Trophoblast cell (in vitro differentiated cells and primary cell): Measurements from ENCODE around the gene STRN.
A peak's percentile ranks its signal among the peaks of the same experiment; 100 is the strongest.

Source experiments
- DNase-seq, 2 donors: peaks; one replicate each; pipeline ENCODE4 v3.0.0-alpha.2; 2016
- H2AFZ ChIP-seq: 2 replicates; pipeline ENCODE4 v1.6.1; 2013; ENCODE audit warnings: low read length, moderate library complexity, mild to moderate bottlenecking; ENCODE audit not compliant: insufficient read depth, poor library complexity
- H2AK5ac ChIP-seq: 2 replicates; pipeline ENCODE4 v1.6.1; 2013; ENCODE audit warnings: mild to moderate bottlenecking, low read length
- H2BK120ac ChIP-seq: 2 replicates; pipeline ENCODE4 v1.6.1; 2013; ENCODE audit warnings: low read length, mild to moderate bottlenecking, moderate library complexity; ENCODE audit not compliant: insufficient read depth, poor library complexity
- H2BK12ac ChIP-seq: 2 replicates; pipeline ENCODE4 v1.6.1; 2013; ENCODE audit warnings: mild to moderate bottlenecking, low read length, moderate library complexity
- H2BK5ac ChIP-seq: 2 replicates; pipeline ENCODE4 v1.6.1; 2013; ENCODE audit warnings: low read length, low read depth, moderate library complexity, mild to moderate bottlenecking; ENCODE audit not compliant: poor library complexity
- H3K14ac ChIP-seq: 2 replicates; pipeline ENCODE4 v1.6.1; 2013; ENCODE audit warnings: mild to moderate bottlenecking, low read length
- H3K18ac ChIP-seq: 2 replicates; pipeline ENCODE4 v1.6.1; 2013; ENCODE audit warnings: mild to moderate bottlenecking, low read length
- H3K23ac ChIP-seq: 2 replicates; pipeline ENCODE4 v1.6.1; 2013; ENCODE audit warnings: low read length
- H3K27ac ChIP-seq: 2 replicates; pipeline ENCODE4 v1.5.1; 2013; ENCODE audit warnings: low read depth, mild to moderate bottlenecking, inconsistent platforms, low read length, moderate library complexity
- H3K27me3 ChIP-seq: 2 replicates; pipeline ENCODE4 v1.6.1; 2013; ENCODE audit warnings: inconsistent platforms, mild to moderate bottlenecking, low read length, moderate library complexity; ENCODE audit not compliant: insufficient read depth
- H3K36me3 ChIP-seq, 2 experiments: 1 replicate in 1 of 2; 2 replicates in 1 of 2; pipeline ENCODE4 v1.6.1; 2013; ENCODE audit warnings: low read length in 2 of 2, mild to moderate bottlenecking in 2 of 2, moderate library complexity in 1 of 2; ENCODE audit not compliant: insufficient read depth in 2 of 2, control insufficient read depth in 1 of 2
- H3K4ac ChIP-seq: 2 replicates; pipeline ENCODE4 v1.6.1; 2013; ENCODE audit warnings: low read depth, mild to moderate bottlenecking, low read length, moderate library complexity
- H3K4me1 ChIP-seq, 2 experiments: 1 replicate in 1 of 2; 2 replicates in 1 of 2; pipeline ENCODE4 v1.6.1; 2013; ENCODE audit warnings: low read length in 2 of 2, mild to moderate bottlenecking in 2 of 2, moderate library complexity in 1 of 2; ENCODE audit not compliant: insufficient read depth in 2 of 2, control insufficient read depth in 1 of 2
- H3K4me2 ChIP-seq: 2 replicates; pipeline ENCODE4 v1.6.1; 2013; ENCODE audit warnings: inconsistent platforms, mild to moderate bottlenecking, low read length, moderate library complexity
- H3K4me3 ChIP-seq: 2 replicates; pipeline ENCODE4 v1.5.1; 2013; ENCODE audit warnings: mild to moderate bottlenecking, low read depth, low read length, inconsistent platforms
- H3K79me1 ChIP-seq: one replicate; pipeline ENCODE4 v1.6.1; 2013; ENCODE audit warnings: low read length
- H3K79me2 ChIP-seq: 2 replicates; pipeline ENCODE4 v1.6.1; 2013; ENCODE audit warnings: low read length, mild to moderate bottlenecking; ENCODE audit not compliant: control insufficient read depth, insufficient read depth, poor library complexity
- H3K9ac ChIP-seq: 2 replicates; pipeline ENCODE4 v1.6.1; 2013; ENCODE audit warnings: mild to moderate bottlenecking, low read length
- H3K9me3 ChIP-seq: 2 replicates; pipeline ENCODE4 v1.6.1; 2013; ENCODE audit warnings: low read depth, mild to moderate bottlenecking, control low read depth, inconsistent platforms, low read length; ENCODE audit not compliant: insufficient read depth
- H4K12ac ChIP-seq: 2 replicates; pipeline ENCODE4 v1.6.1; 2013; ENCODE audit warnings: low read depth, mild to moderate bottlenecking, low read length, moderate library complexity
- H4K8ac ChIP-seq: 2 replicates; pipeline ENCODE4 v1.6.1; 2013; ENCODE audit warnings: low read depth, mild to moderate bottlenecking, low read length, moderate library complexity
- H4K91ac ChIP-seq: one replicate; pipeline ENCODE4 v1.6.1; 2013; ENCODE audit warnings: low read depth, mild to moderate bottlenecking, low read length, moderate library complexity
- WGBS: extraction: QIAGEN DNeasy Blood & Tissue Kit; methylation state at CpG from one replicate; pipeline ENCODE4 v1.1.7; 2013; ENCODE audit warnings: missing lambda C conversion rate; ENCODE audit not compliant: insufficient read length, insufficient coverage; ENCODE audit errors: extremely low coverage; 5-methylcytosine and 5-hydroxymethylcytosine counted together

STRN gene

DNA sequence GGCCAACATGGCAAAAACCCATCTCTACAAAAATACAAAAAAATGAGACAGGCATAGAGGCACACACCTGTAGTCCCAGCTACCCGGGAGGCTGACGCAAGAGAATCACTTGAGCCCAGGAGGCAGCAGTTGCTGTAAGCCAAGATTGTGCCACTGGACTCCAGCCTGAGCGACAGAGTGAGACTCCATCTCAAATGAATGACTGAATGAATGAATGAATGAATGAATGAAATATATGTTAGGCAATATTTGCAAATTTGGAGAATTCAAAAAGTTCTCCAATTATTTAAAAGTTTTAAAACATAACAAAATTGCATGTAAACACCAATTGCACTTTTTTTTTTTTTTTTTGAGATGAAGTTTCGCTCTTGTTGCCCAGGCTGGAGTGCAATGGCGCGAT is 61.7 kb downstream of the STRN start:
- no peak overlapping the region for H4K91ac ChIP-seq
- no peak overlapping the region for H3K4ac ChIP-seq
- no peaks in the 10 kb centered on the region for H3K79me1 ChIP-seq
- H3K36me3 ChIP-seq = peaks cover 2 to 4% of the 10 kb centered on the region in 2 experiments
- H3K4me3 ChIP-seq = no peak overlapping the region
- no peaks in the 10 kb centered on the region for H3K27me3 ChIP-seq
- WGBS = no CpG with 5 or more reads among the region's 6 CpGs
- H2AK5ac ChIP-seq = no peak overlapping the region
- H3K27ac ChIP-seq = no peak overlapping the region
- no peak overlapping the region for H2BK120ac ChIP-seq
- H3K14ac ChIP-seq = no peak overlapping the region
- no peak overlapping the region for H4K8ac ChIP-seq
- no peak overlapping the region for H4K12ac ChIP-seq
- DNase-seq = no peak
- no peak overlapping the region for H2BK12ac ChIP-seq
- H2AFZ ChIP-seq = no peak overlapping the region
- no peak overlapping the region for H3K18ac ChIP-seq
- H3K23ac ChIP-seq = no peak overlapping the region
- H3K79me2 ChIP-seq = no peaks in the 10 kb centered on the region
- no peaks in the 10 kb centered on the region for H3K9me3 ChIP-seq
- H2BK5ac ChIP-seq = no peak overlapping the region
- peaks cover 0 to 3% of the 10 kb centered on the region in 2 experiments for H3K4me1 ChIP-seq
- H3K4me2 ChIP-seq = no peak overlapping the region
- no peak overlapping the region for H3K9ac ChIP-seq

GRCh38 chr2:36902385-36903120 is 63.8 kb downstream of the STRN start:
- Histone ChIP-seq H3K27me3 (no peaks in the 10 kb centered on the region), H2AFZ (no peak overlapping the region), H2BK120ac (no peak overlapping the region), H3K27ac (no peak overlapping the region), H3K79me1 (no peaks in the 10 kb centered on the region), H4K8ac (no peak overlapping the region), H2AK5ac (no peak overlapping the region), H3K4me2 (no peak overlapping the region), H3K18ac (no peak overlapping the region), H2BK12ac (no peak overlapping the region), H3K14ac (no peak overlapping the region), H3K36me3 (peaks cover 2 to 4% of the 10 kb centered on the region in 2 experiments), H3K4me1 (no peaks in the 10 kb centered on the region), H3K9ac (no peak overlapping the region), H4K91ac (no peak overlapping the region), H2BK5ac (no peak overlapping the region), H3K23ac (no peak overlapping the region), H3K4me3 (no peak overlapping the region), H3K4ac (no peak overlapping the region), H3K79me2 (no peaks in the 10 kb centered on the region), H3K9me3 (no peaks in the 10 kb centered on the region), H4K12ac (no peak overlapping the region)
- whole genome bisulfite sequencing = no CpG with 5 or more reads among the region's 5 CpGs
- no peak for DNase-seq

GRCh38 chr2:36892805-36893204 is 73.5 kb downstream of the STRN start:
- H3K79me1 ChIP-seq = no peaks in the 10 kb centered on the region
- H3K9ac ChIP-seq = no peak overlapping the region
- no peak overlapping the region for H2AK5ac ChIP-seq
- no peak overlapping the region for H3K4me2 ChIP-seq
- H2BK120ac ChIP-seq = no peak overlapping the region
- H3K18ac ChIP-seq = no peak overlapping the region
- peaks cover 3 to 5% of the 10 kb centered on the region in 2 experiments for H3K36me3 ChIP-seq
- no peaks in the 10 kb centered on the region for H3K27me3 ChIP-seq
- H4K12ac ChIP-seq = no peak overlapping the region
- H3K14ac ChIP-seq = no peak overlapping the region
- no peaks in the 10 kb centered on the region for H3K4me1 ChIP-seq
- no peak overlapping the region for H2BK12ac ChIP-seq
- H3K23ac ChIP-seq = no peak overlapping the region
- no peak for DNase-seq
- no CpG with 5 or more reads among the region's 7 CpGs for WGBS
- no peaks in the 10 kb centered on the region for H3K79me2 ChIP-seq
- no peak overlapping the region for H3K4ac ChIP-seq
- no peak overlapping the region for H4K91ac ChIP-seq
- H3K9me3 ChIP-seq = no peaks in the 10 kb centered on the region
- no peak overlapping the region for H3K4me3 ChIP-seq
- H4K8ac ChIP-seq = no peak overlapping the region
- H2BK5ac ChIP-seq = no peak overlapping the region
- no peak overlapping the region for H2AFZ ChIP-seq
- H3K27ac ChIP-seq = no peak overlapping the region

- H3K79me1 ChIP-seq = no peaks in the 10 kb centered on the region
- H3K27ac ChIP-seq = no peak overlapping the region
- no peaks in the 10 kb centered on the region for H3K79me2 ChIP-seq
- no peak overlapping the region for H3K18ac ChIP-seq
- H4K91ac ChIP-seq = no peak overlapping the region
- H3K9me3 ChIP-seq = no peaks in the 10 kb centered on the region
- no peak overlapping the region for H2AFZ ChIP-seq
- WGBS = no CpG with 5 or more reads among the region's 4 CpGs
- no peak overlapping the region for H2AK5ac ChIP-seq
- no peak overlapping the region for H2BK5ac ChIP-seq
- DNase-seq = peak; percentile 12 to 69
- H4K12ac ChIP-seq = no peak overlapping the region
- H4K8ac ChIP-seq = no peak overlapping the region
- no peaks in the 10 kb centered on the region for H3K27me3 ChIP-seq
- H3K23ac ChIP-seq = no peak overlapping the region
- peaks cover 3% of the 10 kb centered on the region in 2 experiments for H3K36me3 ChIP-seq
- H3K4me3 ChIP-seq = no peak overlapping the region
- no peak overlapping the region for H3K4ac ChIP-seq
- no peak overlapping the region for H3K14ac ChIP-seq
- H2BK120ac ChIP-seq = no peak overlapping the region
- H3K4me1 ChIP-seq = no peaks in the 10 kb centered on the region
- no peak overlapping the region for H3K4me2 ChIP-seq
- H2BK12ac ChIP-seq = no peak overlapping the region
- H3K9ac ChIP-seq = no peak overlapping the region
Observed at GRCh38 chr2:36889795-36890194, 76.5 kb downstream of the STRN start.
